Spleen (tissue), 13 donors: ENCODE data around the gene TOP1. TPM values are rescaled to one million over a fixed set of nuclear protein-coding genes. Genes with fewer than 3 reads are reported as not detected.

Source experiments
- DNase-seq: peaks from one replicate; pipeline ENCODE4 v3.0.0-alpha.2; 2020
- H3K27ac ChIP-seq, 8 donors: fragments of 200-600 bp; sonication (generic) in 7 of 8; 1 replicate in 4 of 8; 2 replicates in 4 of 8; pipeline versions ENCODE4 v1.5.0 to v1.8.0; 2016 to 2021; ENCODE audit warnings: inconsistent platforms in 4 of 8, mild to moderate bottlenecking in 4 of 8, moderate library complexity in 1 of 8
- H3K27me3 ChIP-seq, 7 donors: fragments of 200-600 bp; sonication (generic) in 6 of 7; replicated peaks in 1 of 7; 1 replicate in 4 of 7; 2 replicates in 3 of 7; pipeline versions ENCODE4 v1.5.0 to v1.8.0; 2016 to 2021; ENCODE audit warnings: inconsistent platforms in 3 of 7, mild to moderate bottlenecking in 1 of 7
- H3K36me3 ChIP-seq, 6 donors: fragments of 200-600 bp; sonication (generic) in 5 of 6; 1 replicate in 4 of 6; 2 replicates in 2 of 6; pipeline versions ENCODE4 v1.5.0 to v1.8.0; 2016 to 2021; ENCODE audit warnings: inconsistent platforms in 2 of 6
- H3K4me1 ChIP-seq, 6 donors: fragments of 200-600 bp; sonication (generic) in 5 of 6; 1 replicate in 3 of 6; 2 replicates in 3 of 6; pipeline versions ENCODE4 v1.5.0 to v1.8.0; 2016 to 2021; ENCODE audit warnings: inconsistent platforms in 3 of 6
- H3K4me3 ChIP-seq, 8 donors: fragments of 200-600 bp; sonication (generic) in 7 of 8; 1 replicate in 4 of 8; 2 replicates in 4 of 8; pipeline versions ENCODE4 v1.5.0 to v1.8.0; 2016 to 2021; ENCODE audit warnings: inconsistent platforms in 4 of 8, mild to moderate bottlenecking in 4 of 8, moderate library complexity in 2 of 8
- H3K9me3 ChIP-seq, 8 donors: fragments of 200-600 bp; sonication (generic) in 7 of 8; 1 replicate in 4 of 8; 2 replicates in 4 of 8; pipeline versions ENCODE4 v1.5.0 to v1.8.0; 2016 to 2021; ENCODE audit warnings: inconsistent platforms in 4 of 8
- POLR2A ChIP-seq, 3 donors: fragments of 450-650 bp; IDR thresholded peaks; one replicate each; pipeline ENCODE4 v1.5.1; 2017; ENCODE audit warnings: antibody characterized with exemption in 3 of 3, mild to moderate bottlenecking in 1 of 3
- POLR2AphosphoS5 ChIP-seq, 3 donors: sonication (generic); formaldehyde crosslinking; IDR thresholded peaks; one replicate each; pipeline ENCODE4 v1.5.1; 2017; ENCODE audit warnings: antibody characterized with exemption in 3 of 3
- WGBS, 5 donors: extraction: QIAGEN DNeasy Blood & Tissue Kit in 3 of 5; methylation state at CpG; one replicate each; pipeline versions ENCODE4 v1.1.5 to v1.1.7; 2013 to 2018; 5-methylcytosine and 5-hydroxymethylcytosine counted together
- intact Hi-C: fragments of 100-400 bp; cut with DNase I; formaldehyde crosslinking; loops from one replicate; pipeline ENCODE4 v1.15.0; 2023; ENCODE audit warnings: low total_unique reads
- long read RNA-seq, 2 donors: transcript quantifications; one replicate each; lab custom pipeline, GENCODE V29; 2026
- polyA plus RNA-seq, 3 donors: library from polyadenylated mRNA; stranded (reverse); fragments of 200-250 nt; gene quantifications; one replicate each; pipeline ENCODE4 v1.2.1, GENCODE V29; 2013
- total RNA-seq, 7 donors: library from RNA; depleted of rRNA in 3 of 7; stranded (reverse); fragments of >200 nt in 3 of 7; fragmentation: NEBNext Ultra II Directional in 4 of 7; extraction: Animal tissue kit (Norgen Biotek cat#: 25700) in 4 of 7; gene quantifications; one replicate each; pipeline versions ENCODE4 v1.1.0 to v1.2.1, GENCODE V29; 2016 to 2021
- TF ChIP-seq, protein P1 (sequence below), 11 experiments: fragments of 200-600 bp in 7 of 11; fragments of 450-650 bp in 4 of 11; sonication (generic) in 4 of 11; IDR thresholded peaks in 8 of 11; conservative IDR thresholded peaks in 3 of 11; 1 replicate in 7 of 11; 2 replicates in 4 of 11; pipeline versions ENCODE4 v1.4.0 to v1.8.0; 2016 to 2021; ENCODE audit warnings: antibody characterized with exemption in 11 of 11, inconsistent platforms in 4 of 11, mild to moderate bottlenecking in 1 of 11
- donor health status: healthy with polysubstance abuse.
- donor health status: DM: no; HTN: no; CAD: no; lungs with moderate emphysema.
- donor health status: DM: no; HTN: no; CAD: no.
- donor health status: Bipolar disorder and iron deficiency.
- donor health status: healthy.
- donor health status: DM: no; HTN: no; CAD: no.
- donor health status: DM: yes; HTN: yes; CAD: no.

TOP1 gene
- total RNA-seq = 10 to 100 TPM; 40.3 to 74.6 (median 52.7) TPM
- polyA plus RNA-seq = 10 to 100 TPM; 20.7 to 32.0 (median 27.4) TPM
- long read RNA-seq, donor 1, partial matches to known transcripts = 95 of 97 reads
- long read RNA-seq, donor 1, other reads (novel, unspliced or antisense) = 0 of 97 reads
- long read RNA-seq, donor 2, partial matches to known transcripts = 107 of 110 reads
- long read RNA-seq, donor 2, other reads (novel, unspliced or antisense) = 0 of 110 reads

- peak within 1 kb of the TSS; percentile 50 to 95 (median 80) for H3K4me3 ChIP-seq
Measured at GRCh38 chr20:41028359-41029149, at the start of gene TOP1. Gene TOP1 (plus strand): TSS chr20:41028822. CDS start chr20:41029068, 246 bp downstream.

GRCh38 chr20:40979247-40979646 is 49.4 kb upstream of the TOP1 start:
- 80 to 89% (median 88%) methylated on average over 2 of the region's 2 CpGs for WGBS, 5 donors
- intact Hi-C loops = loop anchor here (10.0 kb wide), 1 partner anchor 366 kb away; the partner anchor contains the start of gene LPIN3
- no peak for DNase-seq
- no peak overlapping the region for H3K27ac ChIP-seq
- peaks cover 0 to 32% (median 24%) of the 10 kb centered on the region in 8 donors for H3K9me3 ChIP-seq
- H3K27me3 ChIP-seq = no peaks in the 10 kb centered on the region
- no peaks in the 10 kb centered on the region for H3K36me3 ChIP-seq
- H3K4me1 ChIP-seq = no peaks in the 10 kb centered on the region
- TF ChIP-seq, protein P1, sequence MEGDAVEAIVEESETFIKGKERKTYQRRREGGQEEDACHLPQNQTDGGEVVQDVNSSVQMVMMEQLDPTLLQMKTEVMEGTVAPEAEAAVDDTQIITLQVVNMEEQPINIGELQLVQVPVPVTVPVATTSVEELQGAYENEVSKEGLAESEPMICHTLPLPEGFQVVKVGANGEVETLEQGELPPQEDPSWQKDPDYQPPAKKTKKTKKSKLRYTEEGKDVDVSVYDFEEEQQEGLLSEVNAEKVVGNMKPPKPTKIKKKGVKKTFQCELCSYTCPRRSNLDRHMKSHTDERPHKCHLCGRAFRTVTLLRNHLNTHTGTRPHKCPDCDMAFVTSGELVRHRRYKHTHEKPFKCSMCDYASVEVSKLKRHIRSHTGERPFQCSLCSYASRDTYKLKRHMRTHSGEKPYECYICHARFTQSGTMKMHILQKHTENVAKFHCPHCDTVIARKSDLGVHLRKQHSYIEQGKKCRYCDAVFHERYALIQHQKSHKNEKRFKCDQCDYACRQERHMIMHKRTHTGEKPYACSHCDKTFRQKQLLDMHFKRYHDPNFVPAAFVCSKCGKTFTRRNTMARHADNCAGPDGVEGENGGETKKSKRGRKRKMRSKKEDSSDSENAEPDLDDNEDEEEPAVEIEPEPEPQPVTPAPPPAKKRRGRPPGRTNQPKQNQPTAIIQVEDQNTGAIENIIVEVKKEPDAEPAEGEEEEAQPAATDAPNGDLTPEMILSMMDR (IDR thresholded peaks at IDR 0.05 in 8 of 11, conservative IDR thresholded peaks at IDR 0.05 in 3 of 11) = no peak
- no peak for TF ChIP-seq POLR2A (IDR thresholded peaks at IDR 0.05)
- TF ChIP-seq POLR2AphosphoS5 (IDR thresholded peaks at IDR 0.05) = no peak
- no peak overlapping the region for H3K4me3 ChIP-seq

More at GRCh38 chr20:41028359-41029149, at the start of gene TOP1:
- Histone ChIP-seq H3K27ac (peak within 1 kb of the TSS; percentile 93 to 100 (median 97)), H3K27me3 (no peaks in the 10 kb centered on the region), H3K4me1 (peaks cover 39 to 52% (median 47%) of the 10 kb centered on the region in 6 donors), H3K9me3 (no peaks in the 10 kb centered on the region), H3K36me3 (no peaks in the 10 kb centered on the region)
- WGBS, 5 donors = 0 to 1% (median 1%) methylated on average over 23 to 85 of the region's 85 CpGs
- intact Hi-C loops = no loop called here
- DNase-seq = peak; percentile 100
- TF ChIP-seq POLR2AphosphoS5 (IDR thresholded peaks at IDR 0.05) (peak; percentile 99 to 100 (median 100)), POLR2A (IDR thresholded peaks at IDR 0.05) (peak; percentile 73 to 98 (median 91))
- TF ChIP-seq, protein P1 (IDR thresholded peaks at IDR 0.05 in 8 of 11, conservative IDR thresholded peaks at IDR 0.05 in 3 of 11) = peak in 6 of 11 experiments; percentile 8 to 51 (median 25)

DNA sequence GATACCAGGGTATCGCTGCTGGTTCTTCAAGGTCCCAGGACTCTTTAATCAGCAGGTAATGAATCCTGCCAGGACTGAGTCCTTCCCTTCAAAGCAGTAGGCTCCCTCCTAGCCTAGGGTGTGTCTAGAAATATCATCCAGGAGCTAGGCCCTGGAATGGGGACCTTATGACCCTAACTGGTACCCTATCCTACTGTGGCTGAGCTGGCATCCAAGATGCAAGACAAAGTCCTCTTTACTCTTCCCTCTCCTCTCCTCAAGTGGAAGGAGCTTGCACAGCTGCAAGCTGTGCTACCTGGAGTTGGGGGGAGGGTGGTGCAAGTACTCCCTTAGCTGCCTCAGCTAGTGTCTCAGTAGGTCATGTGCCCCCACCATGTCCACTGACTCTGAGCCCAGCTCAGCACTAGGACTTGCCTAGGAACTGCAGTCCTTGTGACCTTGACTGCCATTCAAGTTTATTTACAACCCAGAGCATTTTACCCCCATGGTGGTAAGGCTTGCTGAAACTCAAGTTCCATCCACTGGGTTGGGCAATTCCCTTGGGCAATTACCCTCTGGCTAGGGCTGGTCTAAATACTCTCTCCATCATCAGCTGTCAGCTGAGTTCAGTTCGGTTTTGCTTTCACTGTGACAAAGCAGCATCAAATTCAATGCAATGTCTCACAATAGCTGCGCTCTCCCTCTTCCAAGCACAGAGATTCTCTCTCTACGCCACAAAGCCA is 48.4 kb upstream of the TOP1 start:
- intact Hi-C loops = no loop called here
- H3K27ac ChIP-seq = no peak overlapping the region
- peaks cover 0 to 32% (median 24%) of the 10 kb centered on the region in 8 donors for H3K9me3 ChIP-seq
- H3K27me3 ChIP-seq = no peaks in the 10 kb centered on the region
- H3K36me3 ChIP-seq = no peaks in the 10 kb centered on the region
- no peak overlapping the region for H3K4me3 ChIP-seq
- H3K4me1 ChIP-seq = no peaks in the 10 kb centered on the region
- no peak for DNase-seq
- WGBS, 5 donors = 78 to 90% (median 86%) methylated on average over 4 of the region's 4 CpGs
- TF ChIP-seq POLR2AphosphoS5 (IDR thresholded peaks at IDR 0.05) = no peak
- TF ChIP-seq, protein P1 (IDR thresholded peaks at IDR 0.05 in 8 of 11, conservative IDR thresholded peaks at IDR 0.05 in 3 of 11) = no peak
- no peak for TF ChIP-seq POLR2A (IDR thresholded peaks at IDR 0.05)
